ENCODE measurements around the gene BUB3. TPM values are rescaled to one million over a fixed set of nuclear protein-coding genes. Genes with fewer than 3 reads are reported as not detected.
A peak's percentile ranks its signal among the peaks of the same experiment; 100 is the strongest.

BUB3 gene
- polyA plus RNA-seq, 1 donor (not counting 4 experiments of a cell fraction or from before 2014, with no cell fraction given): 162 TPM

DNA sequence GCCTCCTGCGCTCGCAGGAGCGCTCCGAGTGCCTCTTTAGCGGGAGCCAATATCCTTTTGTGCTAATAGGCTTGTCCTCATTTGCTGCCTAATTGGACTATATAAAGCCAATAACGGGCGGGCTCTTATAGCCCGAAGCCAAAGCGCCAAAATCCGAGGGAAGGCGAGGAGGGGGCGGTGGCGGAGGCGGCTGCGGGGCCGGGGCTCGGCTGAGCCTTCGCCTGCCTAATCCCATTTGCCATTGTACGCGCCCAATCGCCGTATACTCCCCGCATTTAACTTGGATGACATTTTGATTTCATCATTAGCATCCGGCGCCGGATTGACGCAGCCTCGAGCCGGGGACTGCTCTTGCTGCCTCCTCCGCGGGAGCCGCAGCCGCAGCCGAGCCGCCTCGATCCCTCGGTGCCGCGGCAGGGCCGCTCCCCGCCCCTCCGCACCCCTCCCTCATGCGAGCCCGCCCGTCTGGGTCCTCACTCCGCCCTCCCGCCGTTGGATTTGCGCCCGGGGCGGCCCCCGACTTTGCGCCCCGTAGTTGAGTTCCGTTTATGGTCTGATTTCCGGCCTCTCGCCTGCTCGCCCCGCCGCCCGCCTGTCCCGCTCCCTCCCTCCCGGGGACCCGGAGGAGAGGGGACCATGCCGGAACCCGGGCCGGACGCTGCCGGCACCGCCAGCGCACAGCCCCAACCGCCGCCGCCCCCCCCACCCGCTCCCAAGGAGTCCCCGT, 18.6 kb upstream of the BUB3 start, which contains the start of gene HMX3:
Gene HMX3 (plus strand): TSS at position 556 of the 727 bp plus-strand sequence. CDS start 81 bp downstream, at position 637.
- Histone ChIP-seq H3K9me3 (ENCODE audit: control insufficient read depth, low read depth, low read length) (no peaks in the 10 kb centered on the region), H3K4me3 (ENCODE audit: control insufficient read depth in 2 of 3, extremely low read depth in 1 of 3, insufficient read depth in 2 of 3, low read depth in 1 of 3, low read length in 3 of 3) (peak within 1 kb of the TSS; percentile 14 to 62 (median 35)), H3K36me3 (ENCODE audit: control insufficient read depth in 2 of 2, extremely low read depth in 1 of 2, insufficient read depth in 2 of 2, low read length in 2 of 2) (no peaks in the 10 kb centered on the region), H3K4me1 (ENCODE audit: control insufficient read depth, extremely low read depth, insufficient read depth, low read length) (peaks cover 9% of the 10 kb centered on the region), H2AFZ (ENCODE audit: control insufficient read depth, low read length) (no peak within 1 kb of the TSS), H3K27ac (ENCODE audit: control insufficient read depth, insufficient read depth, low read length) (no peak within 1 kb of the TSS), H3K79me2 (ENCODE audit: control insufficient read depth, insufficient read depth, low read length) (no peaks in the 10 kb centered on the region), H3K27me3 (ENCODE audit: control insufficient read depth, extremely low read depth, insufficient read depth, low read length) (peaks cover 93% of the 10 kb centered on the region), H3K9ac (ENCODE audit: control insufficient read depth, extremely low read depth, insufficient read depth, low read length) (no peak within 1 kb of the TSS), H3K4me2 (ENCODE audit: control insufficient read depth, extremely low read depth, insufficient read depth, low read depth, low read length) (peak within 1 kb of the TSS; percentile 62), H3K9me1 (ENCODE audit: control insufficient read depth, extremely low read depth, insufficient read depth, low read length) (no peaks in the 10 kb centered on the region), H4K20me1 (ENCODE audit: control insufficient read depth, extremely low read depth, insufficient read depth, low read length) (no peaks in the 10 kb centered on the region)
- FAIRE-seq (no peak), DNase-seq (ENCODE audit: low read depth, low spot score) (no peak)
- dilution Hi-C loops (cut with MboI; ENCODE audit: extremely low pct_ligation_motif_present, low sequenced_read_pairs): no loop called here
- peak; percentile 84 for TF ChIP-seq EZH2 (IDR thresholded peaks at IDR 0.05; ENCODE audit: low read length)
- TF ChIP-seq, protein P1, sequence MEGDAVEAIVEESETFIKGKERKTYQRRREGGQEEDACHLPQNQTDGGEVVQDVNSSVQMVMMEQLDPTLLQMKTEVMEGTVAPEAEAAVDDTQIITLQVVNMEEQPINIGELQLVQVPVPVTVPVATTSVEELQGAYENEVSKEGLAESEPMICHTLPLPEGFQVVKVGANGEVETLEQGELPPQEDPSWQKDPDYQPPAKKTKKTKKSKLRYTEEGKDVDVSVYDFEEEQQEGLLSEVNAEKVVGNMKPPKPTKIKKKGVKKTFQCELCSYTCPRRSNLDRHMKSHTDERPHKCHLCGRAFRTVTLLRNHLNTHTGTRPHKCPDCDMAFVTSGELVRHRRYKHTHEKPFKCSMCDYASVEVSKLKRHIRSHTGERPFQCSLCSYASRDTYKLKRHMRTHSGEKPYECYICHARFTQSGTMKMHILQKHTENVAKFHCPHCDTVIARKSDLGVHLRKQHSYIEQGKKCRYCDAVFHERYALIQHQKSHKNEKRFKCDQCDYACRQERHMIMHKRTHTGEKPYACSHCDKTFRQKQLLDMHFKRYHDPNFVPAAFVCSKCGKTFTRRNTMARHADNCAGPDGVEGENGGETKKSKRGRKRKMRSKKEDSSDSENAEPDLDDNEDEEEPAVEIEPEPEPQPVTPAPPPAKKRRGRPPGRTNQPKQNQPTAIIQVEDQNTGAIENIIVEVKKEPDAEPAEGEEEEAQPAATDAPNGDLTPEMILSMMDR (optimal IDR thresholded peaks at IDR 0.05 in 1 of 3, IDR thresholded peaks at IDR 0.05 in 1 of 3, conservative IDR thresholded peaks at IDR 0.05 in 1 of 3; ENCODE audit: extremely low read depth in 1 of 3, insufficient read depth in 2 of 3, low read length in 3 of 3): no peak

DNA sequence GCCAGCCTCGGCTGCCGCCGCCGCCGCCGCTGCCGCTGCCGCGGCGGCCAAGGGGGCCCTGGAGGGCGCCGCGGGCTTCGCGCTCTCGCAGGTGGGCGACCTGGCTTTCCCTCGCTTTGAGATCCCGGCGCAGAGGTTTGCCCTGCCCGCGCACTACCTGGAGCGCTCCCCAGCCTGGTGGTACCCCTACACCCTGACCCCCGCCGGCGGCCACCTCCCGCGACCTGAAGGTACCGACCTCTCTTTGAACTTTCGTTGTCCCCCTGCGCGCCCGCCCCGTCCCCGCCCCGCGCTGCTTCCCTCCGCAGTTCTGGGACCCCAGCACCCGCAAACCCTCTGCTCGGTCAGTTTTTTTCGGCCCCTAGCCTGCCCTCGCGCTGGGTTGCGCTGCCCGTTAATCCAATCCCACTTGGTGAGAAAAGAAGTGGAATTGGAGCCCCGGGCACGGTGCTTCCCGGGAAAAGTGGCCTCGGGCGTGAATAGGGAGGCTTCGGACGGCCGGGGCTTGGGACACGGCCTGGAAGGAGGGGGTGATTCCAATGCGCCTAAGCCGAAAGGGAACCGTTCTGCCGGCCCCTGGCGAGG, 17.9 kb upstream of the BUB3 start:
- H3K4me2 ChIP-seq (ENCODE audit: control insufficient read depth, extremely low read depth, insufficient read depth, low read depth, low read length): no peak overlapping the region
- H3K79me2 ChIP-seq (ENCODE audit: control insufficient read depth, insufficient read depth, low read length): no peaks in the 10 kb centered on the region
- no peak for FAIRE-seq
- H3K36me3 ChIP-seq (ENCODE audit: control insufficient read depth in 2 of 2, extremely low read depth in 1 of 2, insufficient read depth in 2 of 2, low read length in 2 of 2): no peaks in the 10 kb centered on the region
- H3K9me3 ChIP-seq (ENCODE audit: control insufficient read depth, low read depth, low read length): no peaks in the 10 kb centered on the region
- no peak for DNase-seq (ENCODE audit: low read depth, low spot score)
- no peak overlapping the region for H2AFZ ChIP-seq (ENCODE audit: control insufficient read depth, low read length)
- no peak overlapping the region for H3K4me3 ChIP-seq (ENCODE audit: control insufficient read depth in 2 of 3, extremely low read depth in 1 of 3, insufficient read depth in 2 of 3, low read depth in 1 of 3, low read length in 3 of 3)
- H4K20me1 ChIP-seq (ENCODE audit: control insufficient read depth, extremely low read depth, insufficient read depth, low read length): peaks cover under 1% of the 10 kb centered on the region
- dilution Hi-C loops (cut with MboI; ENCODE audit: extremely low pct_ligation_motif_present, low sequenced_read_pairs): no loop called here
- H3K4me1 ChIP-seq (ENCODE audit: control insufficient read depth, extremely low read depth, insufficient read depth, low read length): peaks cover 9% of the 10 kb centered on the region
- peaks cover 99% of the 10 kb centered on the region for H3K27me3 ChIP-seq (ENCODE audit: control insufficient read depth, extremely low read depth, insufficient read depth, low read length)
- TF ChIP-seq, protein P1 (optimal IDR thresholded peaks at IDR 0.05 in 1 of 3, IDR thresholded peaks at IDR 0.05 in 1 of 3, conservative IDR thresholded peaks at IDR 0.05 in 1 of 3; ENCODE audit: extremely low read depth in 1 of 3, insufficient read depth in 2 of 3, low read length in 3 of 3): no peak
- peak; percentile 92 for TF ChIP-seq EZH2 (IDR thresholded peaks at IDR 0.05; ENCODE audit: low read length)
- H3K27ac ChIP-seq (ENCODE audit: control insufficient read depth, insufficient read depth, low read length): no peak overlapping the region
- no peaks in the 10 kb centered on the region for H3K9me1 ChIP-seq (ENCODE audit: control insufficient read depth, extremely low read depth, insufficient read depth, low read length)
- H3K9ac ChIP-seq (ENCODE audit: control insufficient read depth, extremely low read depth, insufficient read depth, low read length): no peak overlapping the region

Data from keratinocyte (primary cell).